ENCODE data around the gene MRPL4.

DNA sequence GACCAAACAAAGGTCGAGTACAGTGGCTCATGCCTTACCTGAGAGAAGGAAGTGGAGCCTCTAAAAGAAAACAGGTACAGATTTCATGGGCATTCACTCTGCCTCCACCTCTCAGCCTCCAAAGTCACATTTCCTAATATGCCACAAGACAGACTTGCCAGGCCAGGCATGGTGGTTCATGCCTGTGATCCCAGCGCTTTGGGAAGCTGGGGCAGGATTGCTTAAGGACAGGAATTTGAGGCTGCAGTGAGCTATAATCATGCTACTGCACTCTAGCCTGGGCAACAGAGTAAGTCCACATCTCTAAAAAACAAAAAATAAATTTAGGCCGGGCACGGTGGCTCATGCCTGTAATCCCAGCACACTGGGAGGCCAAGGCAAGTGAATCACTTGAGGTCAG, 46.4 kb upstream of the MRPL4 start:
- TF ChIP-seq, protein P1, sequence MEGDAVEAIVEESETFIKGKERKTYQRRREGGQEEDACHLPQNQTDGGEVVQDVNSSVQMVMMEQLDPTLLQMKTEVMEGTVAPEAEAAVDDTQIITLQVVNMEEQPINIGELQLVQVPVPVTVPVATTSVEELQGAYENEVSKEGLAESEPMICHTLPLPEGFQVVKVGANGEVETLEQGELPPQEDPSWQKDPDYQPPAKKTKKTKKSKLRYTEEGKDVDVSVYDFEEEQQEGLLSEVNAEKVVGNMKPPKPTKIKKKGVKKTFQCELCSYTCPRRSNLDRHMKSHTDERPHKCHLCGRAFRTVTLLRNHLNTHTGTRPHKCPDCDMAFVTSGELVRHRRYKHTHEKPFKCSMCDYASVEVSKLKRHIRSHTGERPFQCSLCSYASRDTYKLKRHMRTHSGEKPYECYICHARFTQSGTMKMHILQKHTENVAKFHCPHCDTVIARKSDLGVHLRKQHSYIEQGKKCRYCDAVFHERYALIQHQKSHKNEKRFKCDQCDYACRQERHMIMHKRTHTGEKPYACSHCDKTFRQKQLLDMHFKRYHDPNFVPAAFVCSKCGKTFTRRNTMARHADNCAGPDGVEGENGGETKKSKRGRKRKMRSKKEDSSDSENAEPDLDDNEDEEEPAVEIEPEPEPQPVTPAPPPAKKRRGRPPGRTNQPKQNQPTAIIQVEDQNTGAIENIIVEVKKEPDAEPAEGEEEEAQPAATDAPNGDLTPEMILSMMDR (IDR thresholded peaks at IDR 0.05) = no peak
- TF ChIP-seq POLR2A (IDR thresholded peaks at IDR 0.05) = no peak
- no peak for TF ChIP-seq POLR2AphosphoS5 (IDR thresholded peaks at IDR 0.05)
